Heart left ventricle (tissue), 16 donors: Measurements from ENCODE around the gene PLEKHA7. TPM values are rescaled to one million over a fixed set of nuclear protein-coding genes. Genes with fewer than 3 reads are reported as not detected.
A peak's percentile ranks its signal among the peaks of the same experiment; 100 is the strongest.

Experiments used
- ATAC-seq, 4 donors: fragments of 200-7000 bp; cut with Tn5 transposase; one replicate each; pipeline ENCODE4 v1.9.1; 2020 to 2022; ENCODE audit warnings: moderate library complexity in 4 of 4, mild to moderate bottlenecking in 3 of 4, moderate number of reproducible peaks in 1 of 4
- DNase-seq, 5 donors: peaks; one replicate each; pipeline ENCODE4 v3.0.0-alpha.2; 2020
- H3K27ac ChIP-seq, 12 donors: fragments of 200-600 bp; sonication (generic) in 4 of 12; one replicate each; pipeline versions ENCODE4 v1.5.0 to v1.8.0; 2016 to 2022; ENCODE audit warnings: mild to moderate bottlenecking in 2 of 12
- H3K27me3 ChIP-seq, 9 donors: fragments of 200-600 bp; sonication (generic) in 2 of 9; one replicate each; pipeline versions ENCODE4 v1.5.1 to v1.8.0; 2016 to 2022; ENCODE audit warnings: mild to moderate bottlenecking in 3 of 9
- H3K36me3 ChIP-seq, 9 donors: fragments of 200-600 bp; sonication (generic) in 2 of 9; one replicate each; pipeline versions ENCODE4 v1.5.0 to v1.8.0; 2018 to 2022; ENCODE audit warnings: mild to moderate bottlenecking in 2 of 9
- H3K4me1 ChIP-seq, 12 donors: fragments of 200-600 bp; sonication (generic) in 4 of 12; one replicate each; pipeline versions ENCODE4 v1.5.0 to v1.8.0; 2016 to 2022; ENCODE audit warnings: mild to moderate bottlenecking in 3 of 12
- H3K4me3 ChIP-seq, 12 donors: fragments of 200-600 bp; sonication (generic) in 4 of 12; one replicate each; pipeline versions ENCODE4 v1.5.0 to v1.8.0; 2017 to 2022; ENCODE audit warnings: mild to moderate bottlenecking in 9 of 12, moderate library complexity in 4 of 12
- H3K9me3 ChIP-seq, 12 donors: fragments of 200-600 bp; sonication (generic) in 4 of 12; one replicate each; pipeline versions ENCODE4 v1.5.0 to v1.8.0; 2016 to 2022; ENCODE audit warnings: mild to moderate bottlenecking in 1 of 12
- CTCF ChIP-seq, 12 donors: fragments of 200-600 bp; sonication (generic) in 4 of 12; IDR thresholded peaks; one replicate each; pipeline versions ENCODE4 v1.5.0 to v1.8.0; 2018 to 2022; ENCODE audit warnings: antibody characterized with exemption in 12 of 12, mild to moderate bottlenecking in 5 of 12
- POLR2A ChIP-seq, 2 donors: fragments of 450-650 bp; IDR thresholded peaks; one replicate each; pipeline ENCODE4 v1.6.1; 2017; ENCODE audit warnings: antibody characterized with exemption in 2 of 2, mild to moderate bottlenecking in 2 of 2, moderate library complexity in 2 of 2
- WGBS, 4 donors: extraction: QIAGEN DNeasy Blood & Tissue Kit in 2 of 4; methylation state at CpG; one replicate each; pipeline versions ENCODE4 v1.1.5 to v1.1.7; 2013 to 2018; 5-methylcytosine and 5-hydroxymethylcytosine counted together
- intact Hi-C, 10 donors: fragments of 100-400 bp; cut with DNase I; formaldehyde crosslinking; loops; one replicate each; pipeline versions ENCODE4 v1.11.1 to v1.14.2; 2022
- polyA plus RNA-seq, 2 donors: library from polyadenylated mRNA; stranded (reverse); fragments of 200-250 nt; gene quantifications; one replicate each; pipeline ENCODE4 v1.2.3, GENCODE V29; 2013
- total RNA-seq, 9 donors: library from RNA; depleted of rRNA in 2 of 9; stranded (reverse); fragments of >200 nt in 2 of 9; fragmentation: NEBNext Ultra II Directional in 3 of 9; extraction: Animal tissue kit (Norgen Biotek cat#: 25700) in 3 of 9; gene quantifications; one replicate each; pipeline versions ENCODE4 v1.1.0 to v1.2.4, GENCODE V29; 2016 to 2023
- donor health status: ischemic (EF 13 %, LVEDD 7.1; RV severe dilation, severe dysfunction).
- donor health status: healthy with polysubstance abuse.
- donor health status: DM: no; HTN: yes; CAD: no.
- donor health status: DM: no; HTN: no; CAD: no.
- donor health status: ischemic (EF 25% LVEDD 6.9; RV normal size, moderate dysfunction).
- donor health status: ischemic (EF 25% LVEDD 5.7; RV mildly dilated, moderate dysfunction).
- donor health status: healthy.
- donor health status: DM: yes; HTN: yes; CAD: no.
- donor health status: ischemic (EF 35%, LVEDD 5.7; RV mildly dilated, moderate dysfunction).
- donor health status: nonischemic (EF 11% LVEDD 7.7; RV severe dilation, severe dysfunction).
- donor health status: DM: yes; HTN: yes; CAD: no.
- donor health status: PGD.
- donor health status: ischemic (EF 29% LVEDD 5.4; RV normal size, mild dysfunction).
- donor health status: nonischemic (EF 23%, LVEDD 6.1; RV moderate dilation, normal function).

The PLEKHA7 gene
- total and polyA plus RNA-seq, 11 donors = 13.1 to 57.5 (median 23.5) TPM

- TF ChIP-seq CTCF (IDR thresholded peaks at IDR 0.05) = no peak
- no peak for TF ChIP-seq POLR2A (IDR thresholded peaks at IDR 0.05)
- no peaks in the 10 kb centered on the region for H3K27me3 ChIP-seq
- no peaks in the 10 kb centered on the region for H3K36me3 ChIP-seq
- ATAC-seq (no peak), DNase-seq (no peak)
- no peaks in the 10 kb centered on the region for H3K9me3 ChIP-seq
- H3K4me3 ChIP-seq = no peak overlapping the region
- H3K27ac ChIP-seq = no peak overlapping the region
- WGBS, 4 donors = 69 to 82% (median 78%) methylated on average over 4 of the region's 4 CpGs
- peaks cover 0 to 4% (median 0%) of the 10 kb centered on the region in 12 donors for H3K4me1 ChIP-seq
- intact Hi-C loops = no loop called here
Observed at GRCh38 chr11:16767137-16767536, 247.1 kb downstream of the PLEKHA7 start.

- Histone ChIP-seq H3K36me3 (no peaks in the 10 kb centered on the region), H3K4me3 (no peak overlapping the region), H3K9me3 (no peaks in the 10 kb centered on the region), H3K4me1 (peaks cover 0 to 10% (median under 1%) of the 10 kb centered on the region in 12 donors), H3K27me3 (no peaks in the 10 kb centered on the region), H3K27ac (no peak overlapping the region)
- intact Hi-C loops = no loop called here
- DNase-seq = no peak
- WGBS, 4 donors = 89 to 93% (median 91%) methylated on average over 8 of the region's 8 CpGs
- no peak for ATAC-seq
- no peak for TF ChIP-seq POLR2A (IDR thresholded peaks at IDR 0.05)
- TF ChIP-seq CTCF (IDR thresholded peaks at IDR 0.05) = no peak
Observed at GRCh38 chr11:16764888-16765287, 249.3 kb downstream of the PLEKHA7 start.

- Histone ChIP-seq H3K36me3 (peaks cover 0 to 3% (median under 1%) of the 10 kb centered on the region in 9 donors), H3K27me3 (no peaks in the 10 kb centered on the region), H3K4me1 (peaks cover 0 to 19% (median 5%) of the 10 kb centered on the region in 12 donors), H3K9me3 (no peaks in the 10 kb centered on the region), H3K4me3 (no peak overlapping the region), H3K27ac (no peak overlapping the region)
- 91 to 100% (median 95%) methylated on average over 1 of the region's 1 CpG for WGBS, 4 donors
- TF ChIP-seq CTCF (IDR thresholded peaks at IDR 0.05) (no peak), POLR2A (IDR thresholded peaks at IDR 0.05) (no peak)
- DNase-seq (no peak), ATAC-seq (no peak)
- intact Hi-C loops = no loop called here
Observed at GRCh38 chr11:16763746-16764145, 250.5 kb downstream of the PLEKHA7 start.

DNA sequence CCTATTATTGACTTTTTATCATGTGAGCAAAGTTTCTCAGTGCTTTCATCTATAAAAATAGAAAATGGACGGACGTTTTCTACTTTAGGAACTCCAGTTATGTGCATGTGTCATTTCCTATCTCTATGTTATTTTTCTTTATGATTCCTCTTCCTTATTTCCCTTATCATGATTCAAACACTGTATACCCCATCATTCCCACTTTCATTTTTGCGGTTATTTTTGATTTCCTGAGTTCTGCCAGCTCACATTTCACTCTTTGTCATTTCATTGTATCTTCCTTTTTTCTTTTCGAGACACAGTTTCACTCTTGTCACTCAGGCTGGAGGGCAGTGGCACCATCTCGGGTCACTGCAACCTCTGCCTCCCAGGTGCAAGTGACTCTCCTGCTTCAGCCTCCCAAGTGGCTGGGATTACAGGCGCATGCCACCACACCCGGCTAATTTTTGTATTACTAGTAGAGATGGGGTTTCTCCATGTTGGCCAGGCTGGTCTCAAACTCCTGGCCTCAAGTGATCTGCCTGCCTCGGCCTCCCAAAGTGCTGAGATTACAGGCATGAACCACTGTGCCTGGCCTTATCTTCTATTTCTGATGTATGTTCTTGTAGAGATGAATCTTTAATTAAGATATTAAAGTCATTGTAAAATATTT, 254.2 kb downstream of the PLEKHA7 start:
- no peak overlapping the region for H3K4me3 ChIP-seq
- peak overlapping the region in 5 of 12 donors; percentile 6 to 48 (median 31) for H3K27ac ChIP-seq
- TF ChIP-seq CTCF (IDR thresholded peaks at IDR 0.05) = no peak
- no peak for TF ChIP-seq POLR2A (IDR thresholded peaks at IDR 0.05)
- no peak for ATAC-seq
- no peaks in the 10 kb centered on the region for H3K9me3 ChIP-seq
- peaks cover 0 to 40% (median 37%) of the 10 kb centered on the region in 9 donors for H3K36me3 ChIP-seq
- no peak for DNase-seq
- intact Hi-C loops = no loop called here
- 60 to 67% (median 62%) methylated on average over 8 of the region's 8 CpGs for WGBS, 4 donors
- H3K27me3 ChIP-seq = no peaks in the 10 kb centered on the region
- H3K4me1 ChIP-seq = peaks cover 0 to 19% (median 5%) of the 10 kb centered on the region in 12 donors
